Measurements from ENCODE around the gene CLDND1.

CLDND1 gene

DNA sequence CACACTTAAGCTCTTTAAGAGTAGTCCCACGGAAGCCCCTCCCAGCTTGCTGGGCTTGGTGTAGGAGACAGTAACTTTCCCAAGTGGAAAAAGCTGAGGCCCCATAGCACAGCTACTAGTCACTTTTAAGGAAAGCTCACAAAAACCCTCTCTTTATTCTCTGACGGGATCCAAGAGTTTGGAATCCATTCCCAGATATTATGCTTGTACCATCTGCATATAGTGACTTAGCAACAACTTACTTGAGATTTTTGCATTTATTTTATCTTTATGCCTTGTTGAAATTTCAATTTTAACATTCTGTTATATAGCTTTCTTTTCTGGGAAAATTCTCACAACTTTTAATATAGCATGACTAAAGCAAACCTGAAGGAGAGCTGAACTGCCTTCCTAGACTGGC is 28.5 kb upstream of the CLDND1 start:
- DNase-seq = no peak

DNA sequence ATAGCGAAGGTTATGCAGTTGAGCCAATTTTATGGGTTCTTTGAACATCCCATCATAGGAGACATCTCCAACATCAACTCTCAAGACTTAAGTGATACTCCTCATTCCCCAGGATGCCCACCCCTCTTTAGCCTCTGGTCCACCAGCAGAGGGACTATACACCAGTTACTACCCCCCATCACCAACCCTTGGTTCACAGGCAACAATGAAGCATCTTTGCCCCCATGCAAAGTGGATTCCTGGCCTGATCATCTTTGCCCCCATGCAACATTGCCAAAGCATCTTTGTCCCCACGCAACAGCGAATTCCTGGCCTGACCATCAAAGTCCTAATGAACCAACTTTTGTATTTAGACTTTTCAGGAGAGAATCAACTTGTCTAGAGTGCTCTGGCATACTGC is 28.1 kb upstream of the CLDND1 start:
- no peak for DNase-seq

DNA sequence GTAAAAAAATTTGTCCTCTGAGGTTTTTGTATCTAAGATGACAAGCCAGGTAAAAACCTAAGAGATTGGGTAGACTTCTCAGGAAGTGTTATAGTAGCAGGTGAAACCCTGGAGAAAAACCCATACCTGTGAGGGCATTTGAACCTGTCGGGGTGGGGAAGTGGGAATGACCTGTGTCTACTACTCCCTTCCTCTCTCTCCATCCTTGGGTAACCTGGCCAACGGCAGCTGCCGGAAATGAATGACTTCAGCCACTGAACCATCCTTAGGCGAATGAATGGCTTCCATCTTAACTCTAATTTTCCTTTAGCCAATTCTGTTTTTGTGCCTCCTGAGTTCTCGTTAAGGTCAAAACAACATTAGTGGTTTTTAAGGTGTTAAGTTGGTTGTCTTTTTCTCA is 25.8 kb upstream of the CLDND1 start:
- DNase-seq = no peak

DNA sequence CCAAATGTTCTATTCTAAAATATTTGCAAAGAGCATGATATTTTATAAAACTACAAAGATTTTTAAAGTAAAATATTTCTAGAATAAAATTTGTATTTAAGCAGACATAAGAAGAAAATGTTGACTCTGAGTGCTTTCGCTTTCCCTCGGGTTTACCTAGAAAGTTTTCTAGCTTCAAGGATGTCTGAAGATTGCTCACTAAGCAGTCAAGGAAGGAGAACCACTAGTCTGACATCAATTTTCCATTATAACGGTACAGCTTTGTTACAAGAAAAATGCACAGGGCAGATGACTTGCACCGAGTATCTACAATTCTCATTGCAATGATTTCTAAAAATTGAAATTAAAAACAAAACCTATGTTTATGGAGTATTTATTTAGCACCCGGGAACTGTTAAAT is 23.2 kb upstream of the CLDND1 start:
- DNase-seq = no peak

DNA sequence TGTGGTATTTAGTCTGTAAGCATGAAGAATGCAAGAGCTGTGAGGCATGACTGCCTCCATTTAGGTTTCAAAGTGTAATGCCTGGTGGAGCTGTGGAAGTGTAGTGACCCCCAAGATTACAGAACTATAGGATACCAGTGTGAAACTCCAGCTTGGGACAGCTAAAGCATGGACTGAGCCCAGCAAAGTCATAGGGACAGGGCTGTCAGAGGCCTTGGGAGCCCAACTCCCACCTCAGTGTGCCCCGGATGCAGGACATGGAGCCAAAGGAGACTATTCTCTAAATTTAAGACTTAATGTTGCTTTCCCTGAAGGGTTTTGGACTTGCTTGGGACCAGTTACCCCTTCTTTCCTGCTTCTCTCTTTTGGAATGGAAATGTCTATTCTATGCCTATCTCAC is 19.9 kb upstream of the CLDND1 start:
- DNase-seq = no peak

DNA sequence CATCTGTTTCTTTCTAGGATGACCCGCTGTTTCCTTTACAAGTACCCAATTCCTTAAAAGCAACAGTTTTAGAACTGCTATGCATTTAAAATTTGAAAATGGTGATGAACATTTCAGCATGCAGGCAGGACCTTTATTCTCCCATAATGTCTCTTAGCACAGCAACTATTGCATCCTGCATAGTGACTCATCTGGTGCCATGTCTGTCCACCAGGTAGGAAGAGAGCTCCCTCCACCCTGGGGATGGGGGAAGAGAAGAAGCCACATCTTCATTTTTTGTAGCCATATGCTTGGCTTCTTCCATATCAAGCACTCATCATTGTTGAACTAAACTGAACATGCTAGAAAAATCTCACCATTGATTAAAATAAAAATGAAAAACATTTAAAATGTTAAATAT is 19.0 kb upstream of the CLDND1 start:
- no peak for DNase-seq

DNA sequence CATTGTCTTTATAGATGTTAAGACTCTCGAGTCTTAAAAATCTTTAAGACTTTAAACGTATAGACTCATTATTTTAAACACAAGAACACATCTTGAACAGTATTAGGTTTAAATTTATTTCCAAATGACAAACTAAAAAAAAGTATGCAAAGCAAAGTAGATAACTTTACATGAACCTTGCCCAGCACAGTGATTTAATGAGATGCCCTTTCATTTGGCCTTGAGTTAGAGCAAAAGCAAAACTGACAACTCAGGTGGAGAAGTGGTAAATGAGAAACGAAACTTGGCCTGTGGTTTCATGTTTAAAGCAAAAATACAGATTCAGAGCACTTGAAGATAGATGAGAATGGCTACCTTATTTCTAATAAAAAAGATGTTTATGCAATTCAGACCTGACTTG is 17.6 kb upstream of the CLDND1 start:
- DNase-seq = no peak

DNA sequence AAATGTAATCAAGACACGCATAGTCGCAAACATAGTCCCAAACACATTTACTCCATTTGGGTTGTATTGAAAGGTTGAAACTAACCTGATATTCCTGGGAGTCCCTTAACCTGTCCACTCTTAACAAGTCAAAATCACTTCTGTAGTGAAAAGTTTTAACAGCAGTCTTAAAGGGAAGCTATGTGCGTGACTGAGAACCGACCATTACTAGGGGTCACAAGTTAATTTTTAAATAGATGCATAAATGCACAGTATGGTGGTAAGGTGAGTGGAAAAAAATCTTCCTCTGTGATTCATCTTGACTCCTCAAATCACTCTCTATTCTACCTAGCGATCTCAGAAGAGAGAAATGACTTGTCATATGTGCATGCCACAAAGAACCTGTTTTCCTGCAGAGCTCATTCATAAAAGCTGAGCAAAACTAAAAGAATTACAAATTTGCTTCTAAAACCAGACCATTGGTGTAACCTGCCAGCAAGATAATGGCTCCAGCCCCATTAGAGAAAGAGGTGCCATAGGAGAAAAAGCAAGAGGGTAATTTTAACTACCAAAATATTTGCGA is 13.8 kb upstream of the CLDND1 start:
- DNase-seq = no peak

DNA sequence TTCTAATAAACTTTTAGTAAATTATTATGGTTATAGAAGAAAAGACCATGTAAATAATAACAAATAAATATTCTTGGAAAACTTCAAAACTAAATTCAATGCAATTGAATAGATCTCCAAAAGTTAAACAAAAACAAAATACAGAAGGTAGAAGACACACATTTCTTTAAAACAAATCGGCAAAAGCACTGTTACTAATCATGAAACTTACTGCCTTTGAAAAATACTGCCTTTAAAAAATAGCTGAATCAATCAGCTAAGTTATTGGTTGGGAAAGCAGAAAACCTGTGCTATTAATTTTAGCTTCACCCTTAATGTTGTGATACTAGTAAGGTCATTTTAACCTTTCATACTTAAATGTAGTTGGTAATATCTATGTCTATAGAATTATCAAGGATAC is 12.0 kb upstream of the CLDND1 start:
- DNase-seq = no peak

DNA sequence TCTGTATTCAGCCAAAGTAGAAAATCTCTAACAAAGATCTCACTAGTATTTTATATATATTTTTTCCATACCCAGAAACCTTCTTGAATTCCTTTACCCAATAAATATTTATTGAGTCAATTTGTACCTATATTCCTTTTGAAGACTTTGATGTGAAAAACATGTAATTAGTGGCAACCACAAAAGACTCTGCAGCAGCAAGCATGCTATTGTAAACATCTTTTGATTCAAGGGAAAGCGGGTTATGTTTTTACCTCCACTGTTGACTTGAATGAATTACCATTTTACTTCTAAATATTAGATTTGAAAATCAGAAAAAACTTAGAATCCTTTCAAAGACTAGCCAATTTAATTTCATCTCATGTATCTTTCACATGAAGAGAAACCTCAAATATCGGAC is 11.5 kb upstream of the CLDND1 start:
- DNase-seq = no peak

DNA sequence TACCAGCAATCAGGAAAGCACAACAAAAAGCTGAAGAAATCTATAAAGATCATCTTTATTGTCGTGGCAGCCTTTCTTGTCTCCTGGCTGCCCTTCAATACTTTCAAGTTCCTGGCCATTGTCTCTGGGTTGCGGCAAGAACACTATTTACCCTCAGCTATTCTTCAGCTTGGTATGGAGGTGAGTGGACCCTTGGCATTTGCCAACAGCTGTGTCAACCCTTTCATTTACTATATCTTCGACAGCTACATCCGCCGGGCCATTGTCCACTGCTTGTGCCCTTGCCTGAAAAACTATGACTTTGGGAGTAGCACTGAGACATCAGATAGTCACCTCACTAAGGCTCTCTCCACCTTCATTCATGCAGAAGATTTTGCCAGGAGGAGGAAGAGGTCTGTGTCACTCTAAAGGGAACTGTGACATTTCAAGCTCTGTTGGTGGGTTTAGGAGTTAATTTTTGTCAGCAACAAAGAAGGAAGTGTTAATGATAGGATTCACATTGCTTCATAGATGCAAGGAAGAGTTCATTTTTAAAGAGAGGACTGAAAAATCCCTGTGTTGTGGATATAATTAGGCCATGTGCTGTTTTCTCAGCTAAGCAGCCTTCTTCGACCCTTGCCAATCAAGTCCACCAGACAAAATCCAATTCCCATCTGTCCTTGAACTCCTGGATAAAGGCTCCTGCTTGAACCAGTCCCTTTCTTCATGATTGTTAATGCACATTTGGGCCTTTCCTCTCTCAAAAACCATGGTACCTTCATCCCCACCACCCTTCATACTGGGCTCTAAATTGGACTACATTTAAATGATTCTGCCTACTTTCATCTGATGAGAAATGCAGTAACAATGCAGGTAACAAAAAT is 10.2 kb upstream of the CLDND1 start:
- no peak for DNase-seq

DNA sequence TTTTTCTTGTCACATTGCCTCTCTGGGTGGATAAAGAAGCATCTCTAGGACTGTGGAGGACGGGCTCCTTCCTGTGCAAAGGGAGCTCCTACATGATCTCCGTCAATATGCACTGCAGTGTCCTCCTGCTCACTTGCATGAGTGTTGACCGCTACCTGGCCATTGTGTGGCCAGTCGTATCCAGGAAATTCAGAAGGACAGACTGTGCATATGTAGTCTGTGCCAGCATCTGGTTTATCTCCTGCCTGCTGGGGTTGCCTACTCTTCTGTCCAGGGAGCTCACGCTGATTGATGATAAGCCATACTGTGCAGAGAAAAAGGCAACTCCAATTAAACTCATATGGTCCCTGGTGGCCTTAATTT is 9.6 kb upstream of the CLDND1 start:
- no peak for DNase-seq

DNA sequence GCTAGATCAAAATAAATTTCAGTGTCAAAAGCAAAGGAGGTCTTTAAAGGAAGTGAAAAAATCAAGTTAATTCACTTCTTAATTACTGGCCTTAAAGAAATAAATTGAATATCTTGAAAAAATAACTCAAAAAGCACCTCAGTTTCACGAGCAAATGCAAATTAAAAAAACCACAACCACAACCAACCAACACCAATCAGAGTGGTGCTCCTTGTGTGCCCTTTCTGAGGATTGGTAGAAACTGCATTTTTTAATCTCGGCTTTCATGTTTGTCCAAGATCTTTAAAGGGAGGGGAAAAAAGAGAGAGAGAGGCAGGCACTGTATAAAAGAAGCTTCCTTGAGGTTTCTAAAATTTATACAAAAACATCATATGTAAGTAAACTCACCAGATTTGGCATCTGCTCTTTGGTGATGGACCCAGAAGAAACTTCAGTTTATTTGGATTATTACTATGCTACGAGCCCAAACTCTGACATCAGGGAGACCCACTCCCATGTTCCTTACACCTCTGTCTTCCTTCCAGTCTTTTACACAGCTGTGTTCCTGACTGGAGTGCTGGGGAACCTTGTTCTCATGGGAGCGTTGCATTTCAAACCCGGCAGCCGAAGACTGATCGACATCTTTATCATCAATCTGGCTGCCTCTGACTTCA is 9.0 kb upstream of the CLDND1 start, which contains the start of gene GPR15:
GPR15 (plus strand) TSS at position 357 of the 653 bp plus-strand sequence; CDS start at position 413, 56 bp downstream.
- no peak for DNase-seq

DNA sequence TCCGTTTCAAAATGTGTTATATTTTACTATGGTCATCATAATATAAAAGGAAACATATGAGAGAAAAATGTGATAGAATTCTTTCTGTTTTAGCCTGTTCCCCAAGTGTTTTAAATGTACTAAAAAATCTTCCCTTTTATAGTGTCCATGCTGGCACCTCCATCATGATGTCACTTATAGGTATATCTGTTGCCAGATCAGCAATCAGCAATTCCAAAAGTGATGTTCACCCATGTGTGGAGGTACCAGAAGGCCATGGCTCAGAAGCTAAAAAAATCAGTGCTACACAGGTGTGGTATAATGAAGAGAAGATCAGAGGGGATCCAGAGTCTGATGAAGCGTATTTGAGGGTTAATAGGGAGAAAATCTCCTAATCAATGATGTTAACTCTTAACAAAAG is 8.0 kb upstream of the CLDND1 start:
- DNase-seq = no peak

DNA sequence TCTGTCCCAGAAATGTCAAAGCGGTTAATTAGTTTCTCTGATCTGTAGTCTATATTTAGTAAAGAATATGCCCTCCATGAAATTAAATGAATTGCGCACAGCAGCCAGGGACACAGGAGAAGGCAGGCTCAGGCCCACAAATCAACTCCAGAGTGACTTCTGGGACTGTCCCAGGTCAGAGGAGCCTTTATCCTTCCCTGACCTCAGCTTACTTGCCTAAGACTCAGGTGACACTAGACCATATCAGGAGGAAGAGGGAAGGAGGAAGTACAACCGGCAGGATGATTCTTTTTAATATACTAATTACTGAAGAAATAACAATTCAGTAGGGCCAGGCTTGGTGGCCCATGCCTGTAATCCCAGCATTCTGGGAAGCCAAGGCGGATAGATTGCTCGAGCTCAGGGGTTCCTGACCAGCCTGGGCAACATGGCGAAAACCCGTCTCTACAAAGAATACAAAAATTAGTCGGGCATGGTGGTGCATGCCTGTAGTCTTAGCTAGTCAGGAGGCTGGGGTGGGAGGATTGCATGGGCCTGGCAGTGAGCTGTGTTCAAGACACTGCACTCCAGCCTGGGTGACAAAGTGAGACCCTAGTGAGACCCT is 7.3 kb upstream of the CLDND1 start:
- no peak for DNase-seq

DNA sequence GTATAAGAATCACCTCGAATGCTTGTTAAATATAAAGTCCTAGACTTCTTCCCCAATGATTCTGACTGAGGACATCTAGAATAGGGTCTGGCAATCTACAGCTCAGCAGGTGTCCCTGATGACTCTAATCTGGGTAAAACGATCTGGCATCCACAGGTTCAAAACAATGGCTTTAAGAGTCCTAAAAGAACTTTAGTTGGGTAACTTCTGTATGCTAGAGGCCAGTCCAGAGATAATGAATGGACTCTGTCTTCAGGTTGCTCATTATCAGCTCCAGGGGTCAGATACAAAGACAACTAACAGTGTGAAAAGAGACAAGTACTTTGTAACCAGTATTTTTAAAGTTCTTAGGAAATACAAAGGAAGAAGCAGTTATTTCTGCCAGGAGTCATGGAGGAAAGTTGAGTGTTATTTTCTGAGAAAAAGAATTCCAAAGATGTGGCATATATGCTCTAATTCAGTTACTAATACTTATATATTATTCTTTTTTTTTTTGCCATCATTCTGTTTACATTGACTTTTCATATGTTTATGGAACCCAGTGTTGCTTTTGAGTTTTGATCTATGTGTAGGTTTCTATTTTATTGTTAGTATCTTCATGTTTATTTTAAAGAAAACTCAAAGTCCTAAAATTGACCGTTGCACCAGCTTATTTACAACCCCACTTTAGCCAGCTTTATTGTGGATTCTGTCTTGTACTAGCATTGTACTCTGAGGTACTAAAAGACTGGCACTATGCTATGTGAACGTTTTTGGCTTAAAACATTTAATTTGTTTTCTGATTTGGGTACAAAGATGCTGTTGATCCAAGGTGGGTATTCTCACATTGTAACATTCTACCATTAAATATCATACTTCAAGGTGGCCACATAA is 6.0 kb upstream of the CLDND1 start:
- DNase-seq = peak; percentile 35

DNA sequence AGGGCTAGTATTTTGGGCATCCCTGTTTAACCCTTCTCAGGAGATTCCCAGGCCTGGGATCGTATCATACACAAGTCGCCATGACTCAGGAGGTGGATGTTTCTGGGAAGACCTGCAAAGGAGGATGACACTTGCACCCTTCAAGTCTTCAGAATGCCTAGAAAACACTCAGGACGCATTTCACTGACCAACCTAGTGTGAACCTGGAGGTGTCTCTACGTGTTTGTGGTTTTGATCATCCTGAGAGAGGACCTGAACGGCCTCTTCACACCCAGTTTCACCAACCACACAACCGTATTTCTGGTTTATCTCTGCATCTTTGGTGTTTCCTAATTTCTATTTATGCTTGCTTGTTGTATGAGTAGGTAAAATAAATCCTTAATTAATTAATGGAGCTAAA is 2.8 kb upstream of the CLDND1 start:
- DNase-seq = no peak

DNA sequence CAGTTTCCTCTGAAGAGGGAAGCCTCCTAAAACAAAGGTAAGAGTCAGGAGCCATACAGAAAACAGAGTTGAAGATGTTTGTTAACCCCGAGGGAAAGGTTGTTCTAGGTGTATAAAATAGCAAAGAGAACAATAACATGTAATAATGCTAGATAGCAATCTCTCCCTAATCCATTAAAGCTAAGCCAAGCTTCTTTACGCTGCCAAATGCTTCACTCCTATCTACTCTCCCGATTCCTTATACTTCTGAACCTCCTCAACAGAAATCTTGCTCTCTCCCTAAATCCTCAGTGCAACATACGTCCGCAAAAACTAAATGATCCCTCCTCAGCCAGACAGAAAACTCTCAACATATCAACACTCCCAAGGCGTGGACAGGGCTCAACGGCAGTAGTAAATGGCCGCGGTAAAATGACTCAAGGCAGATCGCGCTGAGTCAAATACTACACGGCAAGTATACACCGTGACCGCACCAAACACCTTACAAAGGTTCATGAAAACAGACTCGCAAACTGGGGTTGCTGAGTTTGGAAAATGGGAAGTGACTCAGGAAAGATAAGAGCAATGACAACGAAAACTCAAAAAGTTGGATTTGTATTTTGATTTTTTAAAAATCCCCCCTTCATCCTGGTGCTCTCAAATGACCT is 682 bp downstream of the CLDND1 start:
- DNase-seq = no peak

DNA sequence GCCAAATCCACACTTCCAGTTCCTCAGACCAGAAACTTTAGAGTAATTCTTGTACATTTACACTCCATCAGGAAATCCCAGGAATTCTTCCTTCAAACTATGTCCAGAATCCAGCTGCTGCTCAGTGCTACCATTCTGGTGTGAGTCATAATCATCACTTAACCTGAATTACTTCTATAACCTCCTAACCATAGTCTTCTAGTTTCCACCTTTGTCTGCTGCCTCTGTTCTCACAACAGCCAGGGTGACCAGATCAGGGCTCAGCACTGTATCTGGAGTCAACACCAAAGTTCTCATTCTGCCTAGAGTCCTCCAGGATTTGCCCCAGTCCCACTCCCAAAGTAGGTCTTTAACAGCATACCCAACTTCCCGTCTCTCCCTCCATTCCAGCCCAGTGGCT is 3.4 kb downstream of the CLDND1 start:
- no peak for DNase-seq

DNA sequence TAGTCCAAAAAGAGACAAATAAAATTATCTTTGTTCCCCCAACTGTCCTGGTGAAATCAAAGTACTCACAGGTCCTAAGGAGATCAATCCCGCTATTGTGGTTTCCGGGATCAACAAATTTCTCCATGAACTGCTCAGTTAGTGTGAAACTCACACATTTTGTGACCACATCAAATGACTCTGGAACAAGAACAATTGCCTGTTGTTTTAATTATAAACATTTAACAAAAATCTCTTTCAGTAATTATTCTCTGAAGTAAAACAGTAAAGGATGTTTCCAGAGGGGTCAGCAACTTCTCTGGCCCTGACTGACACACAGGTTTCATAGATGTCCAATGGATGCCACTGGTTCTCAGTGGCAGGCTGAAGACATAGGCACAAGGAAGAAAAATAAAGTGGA is 3.9 kb downstream of the CLDND1 start:
- DNase-seq = no peak

DNA sequence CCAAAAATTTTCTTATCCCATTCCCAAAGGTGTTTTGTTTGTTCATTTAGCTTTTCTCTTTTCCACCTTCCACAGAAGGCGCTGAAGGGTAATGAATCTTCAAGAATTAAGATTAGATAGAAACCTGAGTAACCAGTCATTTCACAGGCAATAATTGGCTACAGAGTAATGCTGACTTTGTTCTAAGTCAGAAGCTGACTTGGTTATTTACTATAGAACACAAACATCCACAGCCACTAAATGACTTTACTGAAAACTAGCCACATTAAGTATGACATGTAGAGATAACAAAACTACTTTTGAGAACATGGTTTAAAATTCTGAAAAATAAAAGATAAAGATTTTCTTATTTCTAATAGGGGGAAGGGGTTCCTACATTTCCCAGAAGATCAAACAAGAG is 7.8 kb downstream of the CLDND1 start:
- no peak for DNase-seq

DNA sequence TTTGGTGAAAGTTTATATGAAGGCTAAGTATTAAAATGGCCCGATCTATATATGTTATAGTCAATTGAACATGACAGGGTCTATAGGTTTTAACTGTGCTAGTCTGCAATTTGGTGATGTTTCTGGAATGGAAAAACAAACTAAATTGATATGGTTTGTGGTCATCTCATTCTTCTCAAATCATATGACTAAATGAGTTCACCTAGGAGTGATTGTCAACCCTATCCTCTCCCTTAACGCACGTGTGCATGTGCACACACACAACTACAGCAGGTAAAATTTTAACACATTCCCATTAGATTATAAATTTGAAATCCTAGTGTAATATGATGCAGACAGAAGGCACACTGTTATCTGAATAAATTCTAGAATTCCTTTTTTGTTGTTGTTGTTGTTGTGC is 9.0 kb downstream of the CLDND1 start:
- DNase-seq = no peak
